IPS DF 6.9 (cell line): ENCODE measurements around the gene TNS1.
"Not testable (repeated sequence)": the region's sequence is repeated elsewhere in the genome, so short reads cannot be mapped to it uniquely, and the experiment has no call there.

Experiments used
- DNase-seq: peaks from one replicate; pipeline ENCODE4 v3.0.0-alpha.2; 2013; ENCODE audit warnings: low read depth, low spot score
- H3K27ac ChIP-seq: one replicate; pipeline ENCODE4 v1.5.1; 2013; ENCODE audit warnings: low read length, control low read depth
- H3K27me3 ChIP-seq: 2 replicates; pipeline ENCODE4 v1.6.1; 2013; ENCODE audit warnings: mild to moderate bottlenecking, low read length; ENCODE audit not compliant: control insufficient read depth, insufficient read depth
- H3K36me3 ChIP-seq: 2 replicates; pipeline ENCODE4 v1.6.1; 2013; ENCODE audit warnings: low read length; ENCODE audit not compliant: control insufficient read depth, insufficient read depth
- H3K4me1 ChIP-seq: 2 replicates; pipeline ENCODE4 v1.6.1; 2013; ENCODE audit warnings: low read length; ENCODE audit not compliant: control insufficient read depth, insufficient read depth
- H3K4me3 ChIP-seq: 2 replicates; pipeline ENCODE4 v1.5.1; 2013; ENCODE audit warnings: mild to moderate bottlenecking, low read length
- H3K9me3 ChIP-seq: 2 replicates; pipeline ENCODE4 v1.6.1; 2013; ENCODE audit warnings: low read length, inconsistent platforms; ENCODE audit not compliant: control insufficient read depth, insufficient read depth
- WGBS: extraction: QIAGEN DNeasy Blood & Tissue Kit; methylation state at CpG from one replicate; pipeline ENCODE4 v1.1.7; 2013; ENCODE audit warnings: mixed read lengths, missing lambda C conversion rate; ENCODE audit not compliant: insufficient read length, insufficient coverage; 5-methylcytosine and 5-hydroxymethylcytosine counted together

The TNS1 gene

GRCh38 chr2:217813828-217814227 is 189.0 kb downstream of the TNS1 start:
- Histone ChIP-seq H3K9me3 (no peaks in the 10 kb centered on the region), H3K36me3 (no peaks in the 10 kb centered on the region), H3K27me3 (no peaks in the 10 kb centered on the region), H3K4me1 (no peaks in the 10 kb centered on the region; the same call in 1 of the 2 replicates), H3K4me3 (no peak overlapping the region), H3K27ac (no peak overlapping the region)
- no CpG with 5 or more reads among the region's 6 CpGs for WGBS
- DNase-seq, result no peak

- H3K36me3 ChIP-seq, result no peaks in the 10 kb centered on the region
- no peaks in the 10 kb centered on the region for H3K9me3 ChIP-seq
- no peak for DNase-seq
- no peaks in the 10 kb centered on the region for H3K27me3 ChIP-seq
- H3K4me1 ChIP-seq, result no peaks in the 10 kb centered on the region; the same call in 1 of the 2 replicates
- H3K4me3 ChIP-seq, result no peak overlapping the region
- WGBS, result 100% methylated on average over 1 of the region's 6 CpGs
- no peak overlapping the region for H3K27ac ChIP-seq
Measured at GRCh38 chr2:217812170-217812569, 190.6 kb downstream of the TNS1 start.

GRCh38 chr2:217810260-217810659 is 192.5 kb downstream of the TNS1 start:
- no peak for DNase-seq
- Histone ChIP-seq H3K27me3 (no peaks in the 10 kb centered on the region), H3K4me1 (peaks cover 3% of the 10 kb centered on the region), H3K36me3 (no peaks in the 10 kb centered on the region), H3K9me3 (no peaks in the 10 kb centered on the region), H3K4me3 (no peak overlapping the region), H3K27ac (no peak overlapping the region)
- WGBS, result no CpG with 5 or more reads among the region's 7 CpGs

- WGBS, result no CpG with 5 or more reads among the region's 7 CpGs
- no peak for DNase-seq
- Histone ChIP-seq H3K36me3 (no peaks in the 10 kb centered on the region), H3K27me3 (no peaks in the 10 kb centered on the region), H3K27ac (no peak overlapping the region), H3K4me3 (no peak overlapping the region), H3K4me1 (peaks cover 3% of the 10 kb centered on the region), H3K9me3 (no peaks in the 10 kb centered on the region)
Measured at GRCh38 chr2:217809736-217810135, 193.1 kb downstream of the TNS1 start.

GRCh38 chr2:217808967-217809366 is 193.8 kb downstream of the TNS1 start:
- H3K27ac ChIP-seq, H3K36me3 ChIP-seq, H3K27me3 ChIP-seq, H3K9me3 ChIP-seq, H3K4me1 ChIP-seq, H3K4me3 ChIP-seq, DNase-seq: not testable (repeated sequence)
- WGBS, result 83% methylated on average over 1 of the region's 3 CpGs

GRCh38 chr2:217808326-217808725 is 194.5 kb downstream of the TNS1 start:
- DNase-seq, result no peak
- no peaks in the 10 kb centered on the region for H3K36me3 ChIP-seq
- no peaks in the 10 kb centered on the region for H3K9me3 ChIP-seq
- H3K27ac ChIP-seq, result no peak overlapping the region
- H3K4me3 ChIP-seq, result no peak overlapping the region
- H3K27me3 ChIP-seq, result no peaks in the 10 kb centered on the region
- WGBS, result no CpG with 5 or more reads among the region's 3 CpGs
- peaks cover 3% of the 10 kb centered on the region for H3K4me1 ChIP-seq

GRCh38 chr2:217807753-217808152 is 195.0 kb downstream of the TNS1 start:
- H3K36me3 ChIP-seq, result no peaks in the 10 kb centered on the region
- no peak overlapping the region for H3K27ac ChIP-seq
- peaks cover 3% of the 10 kb centered on the region for H3K4me1 ChIP-seq
- DNase-seq, result no peak
- WGBS, result no CpG with 5 or more reads among the region's 5 CpGs
- H3K4me3 ChIP-seq, result no peak overlapping the region
- H3K27me3 ChIP-seq, result no peaks in the 10 kb centered on the region
- no peaks in the 10 kb centered on the region for H3K9me3 ChIP-seq

- Histone ChIP-seq H3K4me1 (peaks cover 3% of the 10 kb centered on the region), H3K36me3 (no peaks in the 10 kb centered on the region), H3K4me3 (no peak overlapping the region), H3K9me3 (no peaks in the 10 kb centered on the region), H3K27ac (no peak overlapping the region), H3K27me3 (no peaks in the 10 kb centered on the region)
- no peak for DNase-seq
- WGBS, result no CpG with 5 or more reads among the region's 3 CpGs
Measured at GRCh38 chr2:217807025-217807424, 195.8 kb downstream of the TNS1 start.

- Histone ChIP-seq H3K9me3 (no peaks in the 10 kb centered on the region), H3K36me3 (no peaks in the 10 kb centered on the region), H3K4me1 (peaks cover 3% of the 10 kb centered on the region), H3K27ac (no peak overlapping the region), H3K27me3 (no peaks in the 10 kb centered on the region), H3K4me3 (no peak overlapping the region)
- DNase-seq, result no peak
- WGBS, result no CpG with 5 or more reads among the region's 3 CpGs
Measured at GRCh38 chr2:217806482-217806765, 196.4 kb downstream of the TNS1 start.

- WGBS, result 100% methylated on average over 1 of the region's 8 CpGs
- Histone ChIP-seq H3K9me3 (no peaks in the 10 kb centered on the region), H3K4me3 (no peak overlapping the region), H3K36me3 (no peaks in the 10 kb centered on the region), H3K4me1 (peaks cover 3% of the 10 kb centered on the region; the same call in 1 of the 2 replicates), H3K27me3 (no peaks in the 10 kb centered on the region), H3K27ac (no peak overlapping the region)
- no peak for DNase-seq
Measured at GRCh38 chr2:217805668-217806481, 196.9 kb downstream of the TNS1 start.
